Activated CD8-positive, alpha-beta T cell treated with anti-CD3 and anti-CD28 coated beads, Interleukin-2, amount 10 ng/mL, durations not matched to agents 7 days and 5 days (primary cell): ENCODE results near the gene STAT3. TPM values are rescaled to one million over a fixed set of nuclear protein-coding genes. Genes with fewer than 3 reads are reported as not detected.
A peak's percentile ranks its signal among the peaks of the same experiment; 100 is the strongest.

Source experiments
- ATAC-seq: fragments of 150-1000 bp; cut with Tn5 transposase; one replicate; pipeline ENCODE4 v1.10.0; 2021; ENCODE audit warnings: moderate library complexity
- CTCF ChIA-PET: fragments of 350-600 bp; sonication (Branson Sonifier 250); formaldehyde crosslinking; loops from one replicate; lab custom pipeline; 2021; ENCODE audit warnings: antibody characterized with exemption; lab: Charles Lee
- POLR2A ChIA-PET: fragments of 350-600 bp; sonication (Branson Sonifier 250); formaldehyde crosslinking; loops from one replicate; lab custom pipeline; 2021; ENCODE audit warnings: antibody characterized with exemption; lab: Charles Lee
- DNase-seq: peaks from one replicate; pipeline ENCODE4 v3.0.0-alpha.2; 2020
- H3K27ac Mint-ChIP-seq: one replicate; pipeline ENCODE4 v1.8.0; 2021; ENCODE audit warnings: mild to moderate bottlenecking, mixed read lengths
- H3K27me3 Mint-ChIP-seq: one replicate; pipeline ENCODE4 v1.8.0; 2021; ENCODE audit warnings: low read depth, mixed read lengths
- H3K36me3 Mint-ChIP-seq: one replicate; pipeline ENCODE4 v1.8.0; 2021; ENCODE audit warnings: low read depth, mixed read lengths
- H3K4me1 Mint-ChIP-seq: one replicate; pipeline ENCODE4 v1.8.0; 2021; ENCODE audit warnings: low read depth, mixed read lengths
- H3K4me3 Mint-ChIP-seq: one replicate; pipeline ENCODE4 v1.8.0; 2021; ENCODE audit warnings: mild to moderate bottlenecking, mixed read lengths
- H3K9me3 Mint-ChIP-seq: one replicate; pipeline ENCODE4 v1.8.0; 2022; ENCODE audit warnings: mixed read lengths; ENCODE audit not compliant: insufficient read depth
- total RNA-seq, 2 experiments: library from RNA; stranded (reverse); gene quantifications; one replicate each; pipeline ENCODE4 v1.2.3, GENCODE V29; 2021

STAT3 gene
- total RNA-seq, 2 experiments from 2014 or later: 94.7 to 101 TPM

- Mint-ChIP-seq H3K9me3 (no peaks in the 10 kb centered on the region), H3K4me1 (peaks cover 52% of the 10 kb centered on the region), H3K27ac (peak overlapping the region; percentile 86), H3K36me3 (peaks cover 5% of the 10 kb centered on the region), H3K27me3 (no peaks in the 10 kb centered on the region), H3K4me3 (peak overlapping the region; percentile 93)
- ChIA-PET POLR2A (interaction anchor here (0.9 to 11.3 kb wide), 8 partner anchors 8 to 258 kb away, joined by 3 to 128 read pairs (median 5); partner anchors contain the start of genes DNAJC7 and STAT5A), CTCF (interaction anchor here (0.8 to 3.4 kb wide), 8 partner anchors 11 to 113 kb away, joined by 3 to 17 read pairs (median 4); partner anchors contain the start of gene STAT3)
- ATAC-seq (peak; percentile 60), DNase-seq (peak; percentile 40)
Measured at GRCh38 chr17:42275527-42276358, 112.5 kb downstream of the STAT3 start.

GRCh38 chr17:42274812-42275526, 113.3 kb downstream of the STAT3 start:
- H3K4me1 Mint-ChIP-seq: peaks cover 58% of the 10 kb centered on the region
- no peaks in the 10 kb centered on the region for H3K9me3 Mint-ChIP-seq
- H3K4me3 Mint-ChIP-seq: peak overlapping the region; percentile 93
- peaks cover 9% of the 10 kb centered on the region for H3K36me3 Mint-ChIP-seq
- DNase-seq (no peak), ATAC-seq (peak; percentile 3)
- H3K27me3 Mint-ChIP-seq: no peaks in the 10 kb centered on the region
- H3K27ac Mint-ChIP-seq: peak overlapping the region; percentile 86
- ChIA-PET CTCF (interaction anchor here (0.8 to 3.4 kb wide), 10 partner anchors 12 to 114 kb away, joined by 3 to 17 read pairs (median 4); partner anchors contain the start of genes KCNH4 and STAT3), POLR2A (interaction anchor here (0.9 to 11.3 kb wide), 7 partner anchors 9 to 257 kb away, joined by 3 to 128 read pairs (median 5); partner anchors contain the start of genes DNAJC7 and STAT5A)

- Mint-ChIP-seq H3K27me3 (no peaks in the 10 kb centered on the region), H3K4me1 (peaks cover 65% of the 10 kb centered on the region), H3K36me3 (peaks cover 13% of the 10 kb centered on the region), H3K9me3 (no peaks in the 10 kb centered on the region), H3K27ac (peak overlapping the region; percentile 86), H3K4me3 (peak overlapping the region; percentile 93)
- DNase-seq (no peak), ATAC-seq (no peak)
- ChIA-PET POLR2A (interaction anchor here (0.5 to 11.3 kb wide), 3 partner anchors 15 to 78 kb away, joined by 3 to 128 read pairs (median 19); partner anchors contain the start of gene STAT5A), CTCF (interaction anchor here (1.0 to 3.4 kb wide), 3 partner anchors 38 to 93 kb away, joined by 5 to 17 read pairs (median 5); partner anchors contain the start of gene KCNH4)
Measured at GRCh38 chr17:42274253-42274542, 114.0 kb downstream of the STAT3 start.

GRCh38 chr17:42273474-42274252, 114.6 kb downstream of the STAT3 start:
- Mint-ChIP-seq H3K27ac (peak overlapping the region; percentile 77), H3K27me3 (no peaks in the 10 kb centered on the region), H3K4me1 (peaks cover 69% of the 10 kb centered on the region), H3K4me3 (peak overlapping the region; percentile 93), H3K36me3 (peaks cover 13% of the 10 kb centered on the region), H3K9me3 (no peaks in the 10 kb centered on the region)
- POLR2A ChIA-PET: interaction anchor here (0.5 to 11.3 kb wide), 3 partner anchors 15 to 77 kb away, joined by 3 to 128 read pairs (median 19); partner anchors contain the start of gene STAT5A
- CTCF ChIA-PET: interaction anchor here (1.0 to 3.4 kb wide), 4 partner anchors 23 to 92 kb away, joined by 5 to 17 read pairs (median 6); partner anchors contain the start of gene KCNH4
- ATAC-seq: no peak
- DNase-seq: no peak

- ATAC-seq (no peak), DNase-seq (no peak)
- Mint-ChIP-seq H3K27me3 (no peaks in the 10 kb centered on the region), H3K4me3 (peak overlapping the region; percentile 74), H3K27ac (peak overlapping the region; percentile 83), H3K4me1 (peaks cover 75% of the 10 kb centered on the region), H3K36me3 (peaks cover 13% of the 10 kb centered on the region), H3K9me3 (no peaks in the 10 kb centered on the region)
- ChIA-PET POLR2A (interaction anchor here (3.8 to 11.3 kb wide), 2 partner anchors 17 to 23 kb away, joined by 19 to 128 read pairs; partner anchors contain the start of gene STAT5A), CTCF (interaction anchor here (1.0 to 4.5 kb wide), 3 partner anchors 22 to 50 kb away, joined by 6 to 35 read pairs (median 17); no protein-coding TSS in a partner anchor)
Measured at GRCh38 chr17:42272162-42272907, 115.9 kb downstream of the STAT3 start.

- H3K27me3 Mint-ChIP-seq: no peaks in the 10 kb centered on the region
- ATAC-seq (no peak), DNase-seq (no peak)
- peaks cover 16% of the 10 kb centered on the region for H3K36me3 Mint-ChIP-seq
- ChIA-PET CTCF (interaction anchor here (1.4 to 4.5 kb wide), 4 partner anchors 25 to 131 kb away, joined by 3 to 35 read pairs (median 6); no protein-coding TSS in a partner anchor), POLR2A (interaction anchor here (11.3 kb wide), 1 partner anchor 22 kb away, joined by 128 read pairs; no protein-coding TSS in a partner anchor)
- H3K4me3 Mint-ChIP-seq: peak overlapping the region; percentile 74
- no peaks in the 10 kb centered on the region for H3K9me3 Mint-ChIP-seq
- H3K27ac Mint-ChIP-seq: peak overlapping the region; percentile 83
- peaks cover 74% of the 10 kb centered on the region for H3K4me1 Mint-ChIP-seq
Measured at GRCh38 chr17:42271779-42272035, 116.5 kb downstream of the STAT3 start.

GRCh38 chr17:42271006-42271778, 117.0 kb downstream of the STAT3 start:
- H3K4me3 Mint-ChIP-seq: peak overlapping the region; percentile 74
- POLR2A ChIA-PET: interaction anchor here (11.3 kb wide), 1 partner anchor 21 kb away, joined by 128 read pairs; no protein-coding TSS in a partner anchor
- no peaks in the 10 kb centered on the region for H3K27me3 Mint-ChIP-seq
- H3K27ac Mint-ChIP-seq: peak overlapping the region; percentile 83
- ATAC-seq (no peak), DNase-seq (no peak)
- peaks cover 77% of the 10 kb centered on the region for H3K4me1 Mint-ChIP-seq
- CTCF ChIA-PET: interaction anchor here (1.4 to 4.5 kb wide), 6 partner anchors 8 to 132 kb away, joined by 3 to 35 read pairs (median 6); no protein-coding TSS in a partner anchor
- H3K9me3 Mint-ChIP-seq: no peaks in the 10 kb centered on the region
- peaks cover 18% of the 10 kb centered on the region for H3K36me3 Mint-ChIP-seq

GRCh38 chr17:42270596-42270995, 117.6 kb downstream of the STAT3 start:
- H3K27ac Mint-ChIP-seq: peak overlapping the region; percentile 4
- ATAC-seq: no peak
- H3K36me3 Mint-ChIP-seq: peaks cover 19% of the 10 kb centered on the region
- H3K27me3 Mint-ChIP-seq: no peaks in the 10 kb centered on the region
- peaks cover 78% of the 10 kb centered on the region for H3K4me1 Mint-ChIP-seq
- no peaks in the 10 kb centered on the region for H3K9me3 Mint-ChIP-seq
- POLR2A ChIA-PET: interaction anchor here (2.2 to 11.3 kb wide), 2 partner anchors 18 to 21 kb away, joined by 16 to 128 read pairs; partner anchors contain the start of gene STAT5A
- H3K4me3 Mint-ChIP-seq: no peak overlapping the region
- DNase-seq: no peak
- CTCF ChIA-PET: interaction anchor here (1.4 to 4.5 kb wide), 7 partner anchors 8 to 132 kb away, joined by 3 to 35 read pairs (median 4); no protein-coding TSS in a partner anchor

GRCh38 chr17:42270170-42270535, 118.1 kb downstream of the STAT3 start:
- Mint-ChIP-seq H3K27me3 (no peaks in the 10 kb centered on the region), H3K36me3 (peaks cover 19% of the 10 kb centered on the region), H3K27ac (no peak overlapping the region), H3K4me3 (no peak overlapping the region), H3K9me3 (no peaks in the 10 kb centered on the region), H3K4me1 (peaks cover 77% of the 10 kb centered on the region)
- ATAC-seq (no peak), DNase-seq (no peak)
- POLR2A ChIA-PET: interaction anchor here (2.2 to 11.3 kb wide), 2 partner anchors 18 to 20 kb away, joined by 16 to 128 read pairs; partner anchors contain the start of gene STAT5A
- CTCF ChIA-PET: interaction anchor here (1.4 to 4.5 kb wide), 6 partner anchors 9 to 82 kb away, joined by 3 to 35 read pairs (median 6); no protein-coding TSS in a partner anchor
